ENCODE measurements around the gene HMGN2. TPM values are rescaled to one million over a fixed set of nuclear protein-coding genes. Genes with fewer than 3 reads are reported as not detected.
A peak's percentile ranks its signal among the peaks of the same experiment; 100 is the strongest.

HMGN2 gene
- total and polyA plus RNA-seq, 12 donors = 118 to 483 (median 308) TPM

- no peaks in the 10 kb centered on the region for H3K4me1 ChIP-seq (replicated peaks in 1 of 2)
- TF ChIP-seq POLR2A (IDR thresholded peaks at IDR 0.05) (no peak), CTCF (IDR thresholded peaks at IDR 0.05) (no peak)
- peak in 1 of 7 donors; percentile 58 for DNase-seq
- H3K4me3 ChIP-seq = no peak overlapping the region
- H3K9me3 ChIP-seq (replicated peaks in 1 of 3) = no peaks in the 10 kb centered on the region
- peaks cover 0 to 54% of the 10 kb centered on the region in 2 donors for H3K36me3 ChIP-seq (replicated peaks in 1 of 2)
- intact Hi-C loops (cut with DNase I) = no loop called here
- WGBS, 4 donors = 75 to 86% (median 84%) methylated on average over 3 of the region's 3 CpGs
- H3K27me3 ChIP-seq = no peaks in the 10 kb centered on the region
- no peak overlapping the region for H3K27ac ChIP-seq
Measured at GRCh38 chr1:26459573-26460031, 12.6 kb upstream of the HMGN2 start.

- Histone ChIP-seq H3K4me1 (replicated peaks in 1 of 2) (peaks cover 16 to 42% of the 10 kb centered on the region in 2 donors), H3K27me3 (no peaks in the 10 kb centered on the region), H3K4me3 (no peak overlapping the region), H3K9me3 (replicated peaks in 1 of 3) (no peaks in the 10 kb centered on the region), H3K27ac (peak overlapping the region in 4 of 5 donors; percentile 17 to 70 (median 59)), H3K36me3 (replicated peaks in 1 of 2) (peaks cover 0 to 46% of the 10 kb centered on the region in 2 donors)
- intact Hi-C loops (cut with DNase I) = no loop called here
- DNase-seq = peak; percentile 79 to 96 (median 92)
- TF ChIP-seq POLR2A (IDR thresholded peaks at IDR 0.05) (peak in 1 of 2 donors; percentile 39), CTCF (IDR thresholded peaks at IDR 0.05) (no peak)
- 38 to 73% (median 44%) methylated on average over 3 to 10 of the region's 10 CpGs for WGBS, 4 donors
Measured at GRCh38 chr1:26468911-26469310, 3.3 kb upstream of the HMGN2 start.

- no peak overlapping the region for H3K4me3 ChIP-seq
- H3K36me3 ChIP-seq (replicated peaks in 1 of 2) = peaks cover 0 to 45% of the 10 kb centered on the region in 2 donors
- 84 to 97% (median 90%) methylated on average over 5 of the region's 5 CpGs for WGBS, 4 donors
- no peaks in the 10 kb centered on the region for H3K9me3 ChIP-seq (replicated peaks in 1 of 3)
- TF ChIP-seq POLR2A (IDR thresholded peaks at IDR 0.05) = no peak
- intact Hi-C loops (cut with DNase I) = no loop called here
- H3K27ac ChIP-seq = peak overlapping the region in 3 of 5 donors; percentile 17 to 70 (median 69)
- no peaks in the 10 kb centered on the region for H3K27me3 ChIP-seq
- H3K4me1 ChIP-seq (replicated peaks in 1 of 2) = peaks cover 19 to 48% of the 10 kb centered on the region in 2 donors
- peak in 4 of 7 donors; percentile 20 to 35 (median 32) for DNase-seq
Measured at GRCh38 chr1:26469558-26469957, 2.7 kb upstream of the HMGN2 start.

GRCh38 chr1:26470878-26471497 is 1.3 kb upstream of the HMGN2 start:
- Histone ChIP-seq H3K4me1 (replicated peaks in 1 of 2) (peaks cover 19 to 52% of the 10 kb centered on the region in 2 donors), H3K36me3 (replicated peaks in 1 of 2) (peaks cover 0 to 37% of the 10 kb centered on the region in 2 donors), H3K9me3 (replicated peaks in 1 of 3) (no peaks in the 10 kb centered on the region), H3K4me3 (peak overlapping the region in 2 of 4 donors; percentile 93 to 95), H3K27me3 (no peaks in the 10 kb centered on the region), H3K27ac (peak overlapping the region in 3 of 5 donors; percentile 98 to 100 (median 99))
- 40 to 50% (median 44%) methylated on average over 14 of the region's 14 CpGs for WGBS, 4 donors
- TF ChIP-seq POLR2A (IDR thresholded peaks at IDR 0.05) = no peak
- intact Hi-C loops (cut with DNase I) = no loop called here
- DNase-seq = peak in 3 of 7 donors; percentile 13 to 69 (median 32)

GRCh38 chr1:26471498-26472319 is 531 bp upstream of the HMGN2 start:
- WGBS, 4 donors = 0 to 1% (median 1%) methylated on average over 27 to 52 of the region's 52 CpGs
- no peak for TF ChIP-seq POLR2A (IDR thresholded peaks at IDR 0.05)
- no peak for TF ChIP-seq CTCF (IDR thresholded peaks at IDR 0.05)
- DNase-seq = peak; percentile 64 to 89 (median 81)
- Histone ChIP-seq H3K27ac (peak overlapping the region; percentile 97 to 100 (median 99)), H3K4me1 (replicated peaks in 1 of 2) (peaks cover 19 to 52% of the 10 kb centered on the region in 2 donors), H3K36me3 (replicated peaks in 1 of 2) (peaks cover 0 to 37% of the 10 kb centered on the region in 2 donors), H3K9me3 (replicated peaks in 1 of 3) (no peaks in the 10 kb centered on the region), H3K27me3 (no peaks in the 10 kb centered on the region), H3K4me3 (peak overlapping the region in 3 of 4 donors; percentile 63 to 95 (median 93))
- intact Hi-C loops (cut with DNase I) = no loop called here
